Stimulated activated CD8-positive, alpha-beta memory T cell treated with anti-CD3 and anti-CD28 coated beads, Interleukin-4, amount 100 ng/mL, for 4 hours (primary cell): ENCODE results near the gene MICAL3.
"Not testable (repeated sequence)": the region's sequence is repeated elsewhere in the genome, so short reads cannot be mapped to it uniquely, and the experiment has no call there.

Source experiments
- DNase-seq, 2 donors: peaks; one replicate each; pipeline ENCODE4 v3.0.0-alpha.2; 2020; ENCODE audit warnings: low read depth in 2 of 2, low spot score in 1 of 2

Gene MICAL3

GRCh38 chr22:18024276-18024939, at the start of gene MICAL3:
MICAL3 (minus strand) TSS chr22:18024561; CDS start chr22:17906812, 117,749 bp downstream.
- DNase-seq = no peak

- not testable (repeated sequence) for DNase-seq
These were observed 49.6 kb upstream of the MICAL3 start for GRCh38 chr22:18073927-18074326.

GRCh38 chr22:18073467-18073866, 49.1 kb upstream of the MICAL3 start:
- DNase-seq = no peak

GRCh38 chr22:18071968-18072310, 47.6 kb upstream of the MICAL3 start:
- DNase-seq = no peak

GRCh38 chr22:18071307-18071967, 47.1 kb upstream of the MICAL3 start:
- not testable (repeated sequence) for DNase-seq

GRCh38 chr22:18070556-18071306, 46.4 kb upstream of the MICAL3 start:
- DNase-seq = no peak

GRCh38 chr22:18070041-18070440, 45.7 kb upstream of the MICAL3 start:
- DNase-seq = no peak

GRCh38 chr22:18069041-18069440, 44.7 kb upstream of the MICAL3 start:
- DNase-seq = no peak

- DNase-seq = no peak
These were observed 44.1 kb upstream of the MICAL3 start for GRCh38 chr22:18068381-18068988.

- DNase-seq = no peak
These were observed 43.4 kb upstream of the MICAL3 start for GRCh38 chr22:18067548-18068341.

GRCh38 chr22:18067121-18067520, 42.8 kb upstream of the MICAL3 start:
- DNase-seq = no peak

- no peak for DNase-seq
These were observed 42.0 kb upstream of the MICAL3 start for GRCh38 chr22:18066181-18066859.

- no peak for DNase-seq
These were observed 40.9 kb upstream of the MICAL3 start for GRCh38 chr22:18065256-18065655.

GRCh38 chr22:18064636-18065035, 40.3 kb upstream of the MICAL3 start:
- no peak for DNase-seq

- not testable (repeated sequence) for DNase-seq
These were observed 39.4 kb upstream of the MICAL3 start for GRCh38 chr22:18063715-18064114.

GRCh38 chr22:18063306-18063705, 38.9 kb upstream of the MICAL3 start:
- DNase-seq = no peak

- no peak for DNase-seq
These were observed 38.1 kb upstream of the MICAL3 start for GRCh38 chr22:18062421-18062820.

- no peak for DNase-seq
These were observed 36.6 kb upstream of the MICAL3 start for GRCh38 chr22:18060646-18061620.

- DNase-seq = no peak
These were observed 35.6 kb upstream of the MICAL3 start for GRCh38 chr22:18059991-18060390.
